Central memory CD8-positive, alpha-beta T cell (primary cell): Measurements from ENCODE around the gene FGF5.

Source experiments
- ATAC-seq: fragments of 150-1000 bp; cut with Tn5 transposase; replicated peaks from 2 replicates; pipeline ENCODE4 v1.10.0; 2022; ENCODE audit warnings: mild to moderate bottlenecking, moderate FRiP score, moderate number of reproducible peaks; ENCODE audit not compliant: poor library complexity, severe bottlenecking; ENCODE audit errors: extremely low read depth
- DNase-seq, 2 donors: peaks; one replicate each; pipeline ENCODE4 v3.0.0; 2021; ENCODE audit warnings: low spot score in 2 of 2
- H3K27ac Mint-ChIP-seq: one replicate; pipeline ENCODE4 v1.8.0; 2022; ENCODE audit warnings: low read depth, mild to moderate bottlenecking, moderate library complexity, mixed read lengths
- H3K27me3 Mint-ChIP-seq: one replicate; pipeline ENCODE4 v1.8.0; 2022; ENCODE audit warnings: mixed read lengths
- H3K36me3 Mint-ChIP-seq: one replicate; pipeline ENCODE4 v1.8.0; 2022; ENCODE audit warnings: mild to moderate bottlenecking, moderate library complexity, mixed read lengths; ENCODE audit not compliant: insufficient read depth
- H3K4me1 Mint-ChIP-seq: one replicate; pipeline ENCODE4 v1.8.0; 2022; ENCODE audit warnings: mixed read lengths
- H3K4me3 Mint-ChIP-seq: one replicate; pipeline ENCODE4 v1.8.0; 2022; ENCODE audit warnings: mild to moderate bottlenecking, moderate library complexity, mixed read lengths
- H3K9me3 Mint-ChIP-seq: one replicate; pipeline ENCODE4 v1.8.0; 2022; ENCODE audit warnings: mixed read lengths

FGF5 gene

DNA sequence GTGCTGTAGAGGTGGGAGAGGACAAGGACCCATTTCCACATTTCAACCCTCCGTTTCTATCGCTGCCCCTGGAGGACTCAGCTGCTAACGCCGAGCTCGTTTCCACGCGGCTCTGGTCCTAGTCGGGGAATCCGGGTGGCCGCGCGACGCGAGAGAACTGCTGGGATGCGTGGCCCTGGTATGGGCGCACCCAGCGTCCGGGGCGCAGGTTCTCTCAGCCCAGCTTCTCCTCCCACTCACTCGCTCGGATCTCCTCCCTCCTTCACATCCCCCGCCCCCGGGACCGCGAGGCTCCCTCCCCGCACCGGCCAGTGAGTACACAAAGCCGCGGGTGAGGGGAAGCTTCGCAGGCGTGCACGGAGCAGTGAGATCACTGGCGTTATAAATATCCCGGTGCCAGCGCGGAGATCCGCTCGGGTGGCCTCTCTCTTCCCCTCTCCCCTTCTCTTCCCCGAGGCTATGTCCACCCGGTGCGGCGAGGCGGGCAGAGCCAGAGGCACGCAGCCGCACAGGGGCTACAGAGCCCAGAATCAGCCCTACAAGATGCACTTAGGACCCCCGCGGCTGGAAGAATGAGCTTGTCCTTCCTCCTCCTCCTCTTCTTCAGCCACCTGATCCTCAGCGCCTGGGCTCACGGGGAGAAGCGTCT lies at the start of gene FGF5:
Gene FGF5 (plus strand): TSS at position 412 of the 649 bp plus-strand sequence. CDS start 161 bp downstream, at position 573.
- Mint-ChIP-seq H3K4me3 (peak within 1 kb of the TSS; percentile 61), H3K9me3 (no peaks in the 10 kb centered on the region), H3K27me3 (peaks cover 100% of the 10 kb centered on the region), H3K27ac (no peak within 1 kb of the TSS), H3K36me3 (peaks cover 6% of the 10 kb centered on the region), H3K4me1 (peaks cover 26% of the 10 kb centered on the region)
- ATAC-seq (no peak), DNase-seq (no peak)

GRCh38 chr4:80219301-80220025 lies 47.0 kb upstream of the FGF5 start:
- DNase-seq (no peak), ATAC-seq (no peak)
- Mint-ChIP-seq H3K9me3 (no peaks in the 10 kb centered on the region), H3K36me3 (no peaks in the 10 kb centered on the region), H3K4me1 (no peaks in the 10 kb centered on the region), H3K27me3 (peaks cover 36% of the 10 kb centered on the region), H3K4me3 (no peak overlapping the region), H3K27ac (no peak overlapping the region)

GRCh38 chr4:80220711-80221110 lies 45.8 kb upstream of the FGF5 start:
- Mint-ChIP-seq H3K4me3 (no peak overlapping the region), H3K9me3 (no peaks in the 10 kb centered on the region), H3K36me3 (no peaks in the 10 kb centered on the region), H3K27ac (no peak overlapping the region), H3K4me1 (no peaks in the 10 kb centered on the region), H3K27me3 (peaks cover 36% of the 10 kb centered on the region)
- ATAC-seq (no peak), DNase-seq (no peak)

GRCh38 chr4:80221161-80221560 lies 45.3 kb upstream of the FGF5 start:
- Mint-ChIP-seq H3K9me3 (no peaks in the 10 kb centered on the region), H3K27me3 (peaks cover 36% of the 10 kb centered on the region), H3K4me1 (no peaks in the 10 kb centered on the region), H3K27ac (no peak overlapping the region), H3K4me3 (no peak overlapping the region), H3K36me3 (no peaks in the 10 kb centered on the region)
- ATAC-seq (no peak), DNase-seq (no peak)

DNA sequence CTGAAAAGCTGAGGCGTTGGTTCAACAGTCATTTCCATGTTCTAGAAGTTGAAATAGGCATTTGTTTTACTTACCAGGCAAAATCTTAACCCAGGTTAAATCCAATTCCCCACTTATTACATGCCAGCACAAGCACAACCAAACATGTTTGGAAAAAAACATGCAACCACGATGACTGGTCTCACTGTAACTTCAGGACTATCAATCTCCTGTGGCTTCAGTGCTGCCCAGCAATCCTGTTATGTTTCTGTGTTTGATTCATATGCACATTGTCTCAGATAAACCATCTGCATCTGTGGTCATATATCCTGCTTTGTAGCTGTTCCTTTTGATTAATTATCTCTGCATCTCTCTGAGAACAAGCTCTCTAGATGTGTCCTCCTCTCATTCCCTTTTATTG lies 40.9 kb upstream of the FGF5 start:
- Mint-ChIP-seq H3K27ac (no peak overlapping the region), H3K27me3 (peaks cover 26% of the 10 kb centered on the region), H3K36me3 (no peaks in the 10 kb centered on the region), H3K4me1 (no peaks in the 10 kb centered on the region), H3K4me3 (no peak overlapping the region), H3K9me3 (no peaks in the 10 kb centered on the region)
- DNase-seq (no peak), ATAC-seq (no peak)

GRCh38 chr4:80226094-80226493 lies 40.4 kb upstream of the FGF5 start:
- Mint-ChIP-seq H3K27me3 (peaks cover 30% of the 10 kb centered on the region), H3K9me3 (no peaks in the 10 kb centered on the region), H3K36me3 (no peaks in the 10 kb centered on the region), H3K4me3 (no peak overlapping the region), H3K27ac (no peak overlapping the region), H3K4me1 (no peaks in the 10 kb centered on the region)
- ATAC-seq: no peak
- DNase-seq: no peak

- Mint-ChIP-seq H3K4me1 (no peaks in the 10 kb centered on the region), H3K4me3 (no peak overlapping the region)
- no peak for ATAC-seq
Measured at GRCh38 chr4:80228460-80228859, 38.0 kb upstream of the FGF5 start.

DNA sequence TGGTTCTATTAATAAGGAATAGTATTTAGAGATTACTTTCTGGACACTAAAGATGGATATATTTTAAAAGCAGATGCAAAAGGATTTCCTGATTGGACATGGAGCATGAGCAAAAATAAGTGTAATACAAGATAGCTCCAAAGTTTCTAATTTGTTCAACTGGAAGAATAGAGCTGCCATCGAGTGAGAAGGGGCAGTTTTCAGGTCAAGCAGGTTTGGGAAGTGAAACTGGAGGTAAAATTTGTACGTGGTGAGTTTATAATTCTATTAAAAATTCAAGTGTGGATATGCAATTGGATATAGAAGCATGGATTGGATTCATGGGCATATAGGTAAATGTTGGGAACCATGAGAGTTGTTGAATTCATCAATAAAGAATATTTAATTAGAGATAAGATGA lies 37.3 kb upstream of the FGF5 start:
- ATAC-seq (no peak), DNase-seq (no peak)
- Mint-ChIP-seq H3K4me3 (no peak overlapping the region), H3K27me3 (peaks cover 41% of the 10 kb centered on the region), H3K4me1 (no peaks in the 10 kb centered on the region), H3K27ac (no peak overlapping the region), H3K9me3 (no peaks in the 10 kb centered on the region), H3K36me3 (no peaks in the 10 kb centered on the region)

More at GRCh38 chr4:80228460-80228859, 38.0 kb upstream of the FGF5 start:
- no peak for DNase-seq
- Mint-ChIP-seq H3K27me3 (peaks cover 34% of the 10 kb centered on the region), H3K36me3 (no peaks in the 10 kb centered on the region), H3K9me3 (no peaks in the 10 kb centered on the region), H3K27ac (no peak overlapping the region)

GRCh38 chr4:80229590-80229989 lies 36.9 kb upstream of the FGF5 start:
- Mint-ChIP-seq H3K27ac (no peak overlapping the region), H3K4me1 (no peaks in the 10 kb centered on the region)

DNA sequence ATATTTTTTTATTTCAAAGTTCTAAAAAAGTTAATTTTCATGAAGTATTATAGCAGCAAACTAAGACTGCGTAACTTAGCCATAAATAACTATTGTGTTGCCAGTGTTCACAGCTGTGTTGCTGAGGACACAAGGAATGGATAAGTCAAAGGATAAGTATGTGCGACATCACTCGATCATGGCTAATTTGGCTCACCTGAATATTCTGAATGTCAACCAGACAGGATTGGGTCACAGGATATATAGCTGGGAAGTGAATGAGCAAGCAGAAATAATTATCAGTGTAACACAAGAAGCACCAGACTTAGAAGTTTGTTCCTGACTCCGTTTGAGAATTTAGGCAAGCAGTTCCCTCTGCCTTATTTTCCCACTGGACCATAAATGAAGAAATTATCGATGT lies 35.3 kb upstream of the FGF5 start:
- H3K36me3 Mint-ChIP-seq: peaks cover 1% of the 10 kb centered on the region
- H3K27me3 Mint-ChIP-seq: peaks cover 51% of the 10 kb centered on the region
- ATAC-seq: no peak
- DNase-seq: no peak
- no peak overlapping the region for H3K27ac Mint-ChIP-seq
- H3K4me3 Mint-ChIP-seq: no peak overlapping the region
- no peaks in the 10 kb centered on the region for H3K9me3 Mint-ChIP-seq
- H3K4me1 Mint-ChIP-seq: no peaks in the 10 kb centered on the region

More at GRCh38 chr4:80229590-80229989, 36.9 kb upstream of the FGF5 start:
- Mint-ChIP-seq H3K36me3 (no peaks in the 10 kb centered on the region), H3K27me3 (peaks cover 43% of the 10 kb centered on the region), H3K4me3 (no peak overlapping the region), H3K9me3 (no peaks in the 10 kb centered on the region)
- ATAC-seq: no peak
- DNase-seq: no peak

- Mint-ChIP-seq H3K27me3 (peaks cover 55% of the 10 kb centered on the region), H3K36me3 (peaks cover 1% of the 10 kb centered on the region), H3K27ac (no peak overlapping the region), H3K9me3 (no peaks in the 10 kb centered on the region), H3K4me3 (no peak overlapping the region), H3K4me1 (no peaks in the 10 kb centered on the region)
- ATAC-seq (no peak), DNase-seq (no peak)
Measured at GRCh38 chr4:80232707-80233370, 33.6 kb upstream of the FGF5 start.

DNA sequence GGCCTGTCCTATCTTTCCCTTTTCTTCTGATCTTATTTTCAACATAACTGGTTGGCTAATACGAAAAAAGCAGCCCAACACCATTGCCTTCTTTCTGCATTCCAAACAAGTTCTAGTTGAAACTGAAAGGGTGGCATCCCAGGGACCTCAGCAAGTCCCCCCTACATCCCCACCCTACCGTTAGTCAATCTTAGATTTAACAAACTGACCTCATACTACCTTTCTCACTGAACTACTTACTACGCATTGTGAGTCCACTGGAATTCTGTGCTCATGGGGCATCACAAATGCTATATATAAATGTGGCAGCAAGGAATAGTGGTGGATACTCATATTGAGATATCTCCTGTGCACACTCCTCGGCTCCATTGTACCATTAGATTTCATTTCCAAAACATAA lies 33.1 kb upstream of the FGF5 start:
- H3K27ac Mint-ChIP-seq: no peak overlapping the region
- H3K4me1 Mint-ChIP-seq: no peaks in the 10 kb centered on the region
- H3K9me3 Mint-ChIP-seq: no peaks in the 10 kb centered on the region
- no peak overlapping the region for H3K4me3 Mint-ChIP-seq
- peaks cover 51% of the 10 kb centered on the region for H3K27me3 Mint-ChIP-seq
- ATAC-seq (no peak), DNase-seq (no peak)
- peaks cover 1% of the 10 kb centered on the region for H3K36me3 Mint-ChIP-seq

DNA sequence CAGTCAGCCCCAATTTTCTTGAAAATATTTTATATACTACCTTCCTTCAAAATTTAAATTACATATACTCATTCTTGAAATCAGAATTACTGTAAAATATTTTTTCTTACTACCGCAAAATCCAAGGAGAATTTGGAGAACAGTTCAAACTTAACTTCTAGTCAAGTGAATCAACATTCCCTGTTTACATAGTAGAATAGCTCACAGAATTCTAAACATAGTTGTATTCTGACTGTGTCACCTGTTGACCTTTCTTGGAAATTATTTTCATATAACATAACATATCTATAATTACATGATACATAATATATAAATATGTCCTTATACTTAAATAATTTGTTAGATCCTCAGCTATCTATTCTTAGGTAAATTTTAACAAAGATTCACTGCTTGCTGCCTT lies 31.0 kb upstream of the FGF5 start:
- Mint-ChIP-seq H3K36me3 (peaks cover 1% of the 10 kb centered on the region), H3K9me3 (no peaks in the 10 kb centered on the region), H3K27me3 (peaks cover 30% of the 10 kb centered on the region), H3K4me3 (no peak overlapping the region), H3K4me1 (no peaks in the 10 kb centered on the region), H3K27ac (no peak overlapping the region)
- no peak for DNase-seq
- no peak for ATAC-seq
